Fibroblast of the aortic adventitia (primary cell): Measurements from ENCODE around the gene IMPA2. TPM values are rescaled to one million over a fixed set of nuclear protein-coding genes. Genes with fewer than 3 reads are reported as not detected.

Source experiments
- DNase-seq: peaks from one replicate; pipeline ENCODE4 v3.0.0-alpha.2; 2010; ENCODE audit warnings: low read depth
- H3K4me3 ChIP-seq: 2 replicates; pipeline ENCODE4 v1.5.1; 2011; ENCODE audit warnings: low read depth, mild to moderate bottlenecking, control low read depth, low read length, moderate library complexity
- CTCF ChIP-seq: IDR thresholded peaks from 2 replicates; pipeline ENCODE4 v1.5.1; 2011; ENCODE audit warnings: mild to moderate bottlenecking, low read length, control low read depth, inconsistent platforms; ENCODE audit not compliant: insufficient read depth
- total RNA-seq: library from RNA; depleted of rRNA; stranded (reverse); fragments of >200 nt; gene quantifications from 2 replicates; pipeline ENCODE4 v1.2.3, GENCODE V29; 2012; ENCODE audit warnings: low replicate concordance

Gene IMPA2
- total RNA-seq, 1 donor: 14.1 TPM

- no peak for TF ChIP-seq CTCF
- H3K4me3 ChIP-seq: no peak overlapping the region
- DNase-seq: peak; percentile 24
Measured at GRCh38 chr18:11976315-11977152, 4.8 kb upstream of the IMPA2 start.

DNA sequence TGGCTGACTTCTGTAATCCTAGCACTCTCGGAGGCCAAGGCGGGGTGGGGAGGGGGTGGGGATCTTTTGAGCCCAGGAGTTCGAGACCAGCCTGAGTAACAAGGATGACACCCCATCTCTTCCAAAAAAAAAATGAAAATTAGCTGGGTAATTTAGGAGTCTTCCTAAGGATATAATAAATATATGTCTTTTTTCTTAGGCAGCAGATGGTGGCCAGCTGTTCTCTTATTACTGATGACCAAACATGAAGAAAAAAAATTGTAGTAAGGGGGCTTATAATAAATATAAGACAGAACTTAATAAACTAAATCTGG lies 4.2 kb upstream of the IMPA2 start:
- TF ChIP-seq CTCF: no peak
- DNase-seq: no peak
- no peak overlapping the region for H3K4me3 ChIP-seq

DNA sequence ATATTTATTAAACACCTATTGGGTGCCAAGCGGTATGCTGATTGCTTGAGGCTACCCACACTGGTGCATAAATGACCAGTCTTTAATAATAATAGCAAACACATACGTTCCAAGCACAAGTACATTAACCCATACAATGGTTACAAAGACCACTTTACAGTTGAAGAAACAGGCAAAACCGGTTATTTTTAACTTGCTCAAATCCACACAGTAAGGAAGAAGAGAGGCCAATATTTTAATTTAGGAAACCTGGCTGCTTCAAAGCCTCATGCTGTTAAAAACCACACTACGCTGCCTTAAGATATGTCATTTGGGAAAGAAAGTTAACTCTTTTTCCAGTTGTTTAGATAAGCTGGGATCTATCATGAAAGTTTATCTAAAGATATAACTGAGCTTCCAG lies 2.4 kb upstream of the IMPA2 start:
- no peak for DNase-seq
- no peak for TF ChIP-seq CTCF
- H3K4me3 ChIP-seq: no peak overlapping the region

DNA sequence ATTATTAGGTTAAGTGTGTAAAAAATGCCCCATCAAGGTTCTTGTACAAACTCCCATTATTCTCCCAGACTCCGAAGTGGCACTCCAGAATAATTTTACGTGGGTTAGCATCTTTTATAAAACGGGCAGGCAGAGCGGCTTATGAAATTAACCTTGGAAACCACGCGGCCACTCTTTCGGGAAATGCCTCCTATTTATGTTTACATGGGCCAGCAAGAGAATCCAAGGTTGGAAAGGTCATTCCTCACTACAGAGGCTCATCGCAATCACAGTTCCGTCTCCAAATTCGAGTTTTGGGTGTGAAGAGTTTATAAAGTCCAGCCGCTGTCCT lies 1.2 kb upstream of the IMPA2 start:
- no peak for DNase-seq
- TF ChIP-seq CTCF: no peak
- H3K4me3 ChIP-seq: peak overlapping the region; percentile 68

- H3K4me3 ChIP-seq: peak overlapping the region; percentile 68
- no peak for TF ChIP-seq CTCF
Measured at GRCh38 chr18:11980494-11981191, 664 bp upstream of the IMPA2 start.

DNA sequence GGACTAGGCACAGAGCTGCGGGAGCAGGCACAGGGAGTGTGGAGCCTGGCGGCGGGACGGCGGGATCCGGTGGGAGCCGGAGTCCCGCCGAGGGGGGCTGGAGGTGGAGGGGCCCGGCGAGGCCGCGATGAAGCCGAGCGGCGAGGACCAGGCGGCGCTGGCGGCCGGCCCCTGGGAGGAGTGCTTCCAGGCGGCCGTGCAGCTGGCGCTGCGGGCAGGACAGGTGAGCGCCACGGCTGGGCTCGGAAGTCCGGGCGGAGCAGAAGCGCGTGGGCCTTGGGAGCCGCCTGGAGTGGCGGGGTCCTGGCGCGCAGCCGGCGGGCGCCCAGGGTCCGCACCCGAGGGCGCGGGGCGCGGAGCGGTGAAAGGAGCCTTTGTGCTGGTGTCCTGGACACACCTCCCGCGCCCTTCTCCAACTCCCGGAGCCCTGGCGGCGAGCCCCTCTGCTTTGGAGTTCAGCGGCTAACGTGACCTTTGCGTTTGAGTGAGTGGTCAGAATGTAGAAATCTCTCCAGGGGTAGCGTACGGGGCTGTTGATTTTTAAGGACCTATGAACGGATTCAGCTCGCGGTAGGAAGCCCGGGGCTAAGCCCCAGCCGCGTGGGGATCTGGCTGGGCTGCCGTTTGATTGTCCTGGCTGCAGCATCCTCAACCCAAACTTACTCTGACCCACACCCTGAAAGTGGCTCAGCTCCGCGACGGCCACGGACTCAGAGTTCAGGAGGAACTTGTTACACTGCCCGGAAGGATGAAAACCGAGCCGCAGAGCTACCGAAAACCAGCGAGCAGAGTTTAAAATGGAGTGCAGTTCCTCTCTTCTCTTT lies 448 bp downstream of the IMPA2 start:
- H3K4me3 ChIP-seq: peak overlapping the region; percentile 71
- no peak for TF ChIP-seq CTCF
- peak; percentile 14 for DNase-seq

More at GRCh38 chr18:11980494-11981191, 664 bp upstream of the IMPA2 start:
- peak; percentile 91 for DNase-seq
